GM23338 (cell line): Measurements from ENCODE around the gene RXRA. TPM values are rescaled to one million over a fixed set of nuclear protein-coding genes. Genes with fewer than 3 reads are reported as not detected.
A peak's percentile ranks its signal among the peaks of the same experiment; 100 is the strongest.

Experiments
- ATAC-seq: fragments of 200-7000 bp; cut with Tn5 transposase; 3 replicates; pipeline ENCODE4 v1.9.1; 2020
- DNase-seq: peaks from one replicate; pipeline ENCODE4 v3.0.0-alpha.2; 2015; ENCODE audit warnings: low spot score
- H2AFZ ChIP-seq: fragments of 200-600 bp; sonication (generic); 2 replicates; pipeline ENCODE4 v1.8.0; 2016; ENCODE audit warnings: antibody characterized with exemption, mild to moderate bottlenecking, moderate library complexity
- H3F3A ChIP-seq: fragments of 200-600 bp; sonication (generic); replicated peaks from 2 replicates; pipeline ENCODE4 v1.8.0; 2017; ENCODE audit warnings: antibody characterized with exemption, mixed run types, low read depth
- H3K27ac ChIP-seq: fragments of 200-600 bp; sonication (generic); 2 replicates; pipeline ENCODE4 v1.6.1; 2016; ENCODE audit warnings: low read depth
- H3K27me3 ChIP-seq: fragments of 200-600 bp; sonication (generic); 2 replicates; pipeline ENCODE4 v1.8.0; 2016; ENCODE audit warnings: mild to moderate bottlenecking, mixed run types, moderate library complexity; ENCODE audit not compliant: insufficient read depth
- H3K36me3 ChIP-seq: fragments of 200-600 bp; sonication (generic); 2 replicates; pipeline ENCODE4 v1.8.0; 2016; ENCODE audit warnings: mild to moderate bottlenecking; ENCODE audit not compliant: insufficient read depth
- H3K4me1 ChIP-seq: fragments of 200-600 bp; sonication (generic); 2 replicates; pipeline ENCODE4 v1.8.0; 2016; ENCODE audit warnings: mild to moderate bottlenecking, moderate library complexity; ENCODE audit not compliant: insufficient read depth
- H3K4me2 ChIP-seq: fragments of 200-600 bp; sonication (generic); 2 replicates; pipeline ENCODE4 v1.7.1; 2017; ENCODE audit warnings: mixed run types
- H3K4me3 ChIP-seq: fragments of 200-600 bp; sonication (generic); 2 replicates; pipeline ENCODE4 v1.6.1; 2016; ENCODE audit warnings: mixed run types
- H3K79me2 ChIP-seq: fragments of 200-600 bp; sonication (generic); replicated peaks from 2 replicates; pipeline ENCODE4 v1.8.0; 2017; ENCODE audit warnings: mild to moderate bottlenecking; ENCODE audit not compliant: insufficient read depth
- H3K9me2 ChIP-seq: fragments of 200-600 bp; sonication (generic); 2 replicates; pipeline ENCODE4 v1.8.0; 2017; ENCODE audit not compliant: insufficient read depth
- H4K20me1 ChIP-seq: fragments of 200-600 bp; sonication (generic); replicated peaks from 2 replicates; pipeline ENCODE4 v1.8.0; 2017; ENCODE audit warnings: mild to moderate bottlenecking; ENCODE audit not compliant: insufficient read depth
- H3K27ac Mint-ChIP-seq: 2 replicates; pipeline ENCODE4 v1.8.0; 2020; ENCODE audit warnings: inconsistent platforms, mild to moderate bottlenecking, moderate library complexity, mixed read lengths
- H3K27me3 Mint-ChIP-seq: 3 replicates; pipeline ENCODE4 v1.8.0; 2022; ENCODE audit warnings: low read depth, mild to moderate bottlenecking, moderate library complexity, mixed read lengths, inconsistent platforms; ENCODE audit not compliant: insufficient read depth, poor library complexity
- H3K36me3 Mint-ChIP-seq: 3 replicates; pipeline ENCODE4 v1.8.0; 2021; ENCODE audit warnings: low read depth, mild to moderate bottlenecking, inconsistent platforms, moderate library complexity, mixed read lengths
- H3K4me1 Mint-ChIP-seq: 3 replicates; pipeline ENCODE4 v1.8.0; 2020; ENCODE audit warnings: mild to moderate bottlenecking, inconsistent platforms, mixed read lengths
- H3K4me3 Mint-ChIP-seq: 3 replicates; pipeline ENCODE4 v1.8.0; 2021; ENCODE audit warnings: moderate library complexity, mild to moderate bottlenecking, inconsistent platforms, mixed read lengths
- H3K9me3 Mint-ChIP-seq: 3 replicates; pipeline ENCODE4 v1.8.0; 2020; ENCODE audit warnings: moderate library complexity, mild to moderate bottlenecking, inconsistent platforms, mixed read lengths
- CREB1 ChIP-seq: fragments of 250-450 bp; sonication (Bioruptor Pico); IDR thresholded peaks from 2 replicates; pipeline ENCODE4 v1.5.0; 2020; ENCODE audit warnings: low read depth, mild to moderate bottlenecking, moderate library complexity
- CTCF ChIP-seq, 2 experiments: fragments of 200-600 bp in 1 of 2; sonication (generic) in 1 of 2; conservative IDR thresholded peaks; 2 replicates each; pipeline versions ENCODE4 v1.5.1 to v1.6.1; 2016 to 2017; ENCODE audit warnings: antibody characterized with exemption in 2 of 2, low read depth in 2 of 2, mild to moderate bottlenecking in 2 of 2, moderate library complexity in 1 of 2
- EZH2phosphoT487 ChIP-seq: fragments of 200-600 bp; sonication (generic); IDR thresholded peaks from one replicate; pipeline ENCODE4 v1.8.1; 2018; ENCODE audit warnings: antibody characterized with exemption; ENCODE audit not compliant: unreplicated experiment
- JUNB ChIP-seq: IDR thresholded peaks from one replicate; pipeline ENCODE4 v1.6.1; 2016; ENCODE audit warnings: antibody characterized with exemption; ENCODE audit not compliant: unreplicated experiment
- NANOG ChIP-seq: IDR thresholded peaks from 2 replicates; pipeline ENCODE4 v1.6.1; 2016; ENCODE audit warnings: antibody characterized with exemption, borderline replicate concordance
- POLR2AphosphoS5 ChIP-seq: IDR thresholded peaks from 2 replicates; pipeline ENCODE4 v1.6.1; 2016; ENCODE audit warnings: antibody characterized with exemption, low read depth
- ZNF462 ChIP-seq: fragments of 250-450 bp; sonication (Bioruptor Pico); IDR thresholded peaks from 2 replicates; pipeline ENCODE4 v1.5.0; 2020; ENCODE audit warnings: mild to moderate bottlenecking, moderate library complexity
- polyA plus RNA-seq: library from polyadenylated mRNA; unstranded; fragments of >200 nt; fragmentation: Nextera tagmentation; extraction: Ambion mirVana; gene quantifications from 2 replicates; pipeline ENCODE4 v1.2.1, GENCODE V29; 2016
- total RNA-seq: library from RNA; depleted of rRNA; stranded (reverse); fragments of >200 nt; shearing (Covaris generic); gene quantifications from 2 replicates; pipeline ENCODE4 v1.2.3, GENCODE V29; 2014

RXRA gene
- total and polyA plus RNA-seq, 2 experiments from 2014 or later: 4.9 to 17.9 TPM

GRCh38 chr9:134395737-134396257, 69.5 kb downstream of the RXRA start (continued):
- TF ChIP-seq ZNF462 (CRISPR knock-in tag) (no peak), NANOG (no peak)

GRCh38 chr9:134396258-134396742, 70.0 kb downstream of the RXRA start:
- H2AFZ ChIP-seq: no peak overlapping the region
- H3K4me1 ChIP-seq: no peaks in the 10 kb centered on the region
- Mint-ChIP-seq H3K4me3 (no peak overlapping the region), H3K4me1 (peaks cover 3% of the 10 kb centered on the region), H3K27ac (peak overlapping the region; percentile 62; the same call in 1 of the 2 replicates), H3K36me3 (peaks cover 4% of the 10 kb centered on the region; the same call in 2 of the 3 replicates), H3K9me3 (peaks cover 13% of the 10 kb centered on the region; the same call in 2 of the 3 replicates), H3K27me3 (peaks cover 1% of the 10 kb centered on the region)
- no peaks in the 10 kb centered on the region for H3K36me3 ChIP-seq
- no peak for DNase-seq
- no peaks in the 10 kb centered on the region for H3K9me2 ChIP-seq
- H3K27ac ChIP-seq: no peak overlapping the region
- no peak overlapping the region for H3K4me3 ChIP-seq
- no peak overlapping the region for H3K4me2 ChIP-seq
- H4K20me1 ChIP-seq: no peaks in the 10 kb centered on the region
- H3K79me2 ChIP-seq: peaks cover 41% of the 10 kb centered on the region
- H3F3A ChIP-seq: no peaks in the 10 kb centered on the region
- no peak for ATAC-seq
- H3K27me3 ChIP-seq: no peaks in the 10 kb centered on the region
- TF ChIP-seq POLR2AphosphoS5: no peak
- TF ChIP-seq JUNB: no peak
- no peak for TF ChIP-seq CREB1 (CRISPR knock-in tag)
- TF ChIP-seq CTCF (conservative IDR thresholded peaks at IDR 0.05; ENCODE audit: low read depth in 2 of 2): no peak
- no peak for TF ChIP-seq NANOG
- no peak for TF ChIP-seq EZH2phosphoT487
